Epithelial cell of proximal tubule (primary cell): ENCODE measurements around the gene SELENOV. TPM values are rescaled to one million over a fixed set of nuclear protein-coding genes. Genes with fewer than 3 reads are reported as not detected.

Source experiments
- DNase-seq: peaks from one replicate; pipeline ENCODE4 v3.0.0-alpha.2; 2011; ENCODE audit warnings: low read depth
- H3K4me3 ChIP-seq: 2 replicates; pipeline ENCODE4 v1.5.1; 2011; ENCODE audit warnings: low read depth, mild to moderate bottlenecking, low read length
- CTCF ChIP-seq: conservative IDR thresholded peaks from 2 replicates; pipeline ENCODE4 v1.5.1; 2012; ENCODE audit warnings: low read depth, mild to moderate bottlenecking, low read length
- total RNA-seq: library from RNA; depleted of rRNA; stranded (reverse); fragments of >200 nt; gene quantifications from 2 replicates; pipeline ENCODE4 v1.2.3, GENCODE V29; 2015

SELENOV gene
- total RNA-seq: 0.17 TPM in 1 of 2 replicates, not detected in the other

DNA sequence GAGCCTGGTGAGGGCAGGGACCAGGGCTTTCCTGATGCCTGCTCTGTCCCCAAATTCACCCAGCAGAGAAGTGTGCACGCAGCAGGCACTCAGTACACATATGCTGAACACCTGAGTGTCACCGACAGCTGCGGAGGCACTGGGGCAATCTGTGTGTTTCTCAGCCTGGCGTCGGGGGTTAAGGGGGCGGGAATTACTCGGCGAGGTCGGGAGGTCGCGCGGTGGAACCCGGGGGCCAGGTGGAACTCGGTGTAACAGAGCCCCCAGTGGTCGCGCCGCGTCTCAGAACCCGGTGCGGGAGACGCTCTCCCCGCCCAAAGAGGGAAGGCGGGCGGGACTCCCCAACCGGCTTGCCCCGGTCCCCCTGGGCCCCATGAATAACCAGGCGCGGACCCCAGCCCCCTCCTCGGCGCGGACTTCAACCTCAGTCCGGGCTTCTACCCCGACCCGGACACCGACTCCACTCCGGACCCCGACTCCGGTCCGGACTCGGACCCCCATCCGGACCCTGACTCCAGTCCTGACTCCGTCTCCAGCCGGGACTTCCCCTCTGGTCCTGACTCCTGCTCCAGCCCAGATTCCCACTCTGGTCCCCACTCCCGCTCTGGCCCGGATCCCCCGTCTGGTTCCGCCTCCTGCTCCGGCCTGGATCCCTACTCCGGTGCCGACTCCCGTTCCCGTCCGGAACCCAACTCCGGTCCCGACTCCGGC, at the start of gene SELENOV:
Gene SELENOV (plus strand): TSS at position 300 of the 711 bp plus-strand sequence. CDS start 74 bp downstream, at position 374.
- no peak within 1 kb of the TSS for H3K4me3 ChIP-seq
- no peak for TF ChIP-seq CTCF
- no peak for DNase-seq

DNA sequence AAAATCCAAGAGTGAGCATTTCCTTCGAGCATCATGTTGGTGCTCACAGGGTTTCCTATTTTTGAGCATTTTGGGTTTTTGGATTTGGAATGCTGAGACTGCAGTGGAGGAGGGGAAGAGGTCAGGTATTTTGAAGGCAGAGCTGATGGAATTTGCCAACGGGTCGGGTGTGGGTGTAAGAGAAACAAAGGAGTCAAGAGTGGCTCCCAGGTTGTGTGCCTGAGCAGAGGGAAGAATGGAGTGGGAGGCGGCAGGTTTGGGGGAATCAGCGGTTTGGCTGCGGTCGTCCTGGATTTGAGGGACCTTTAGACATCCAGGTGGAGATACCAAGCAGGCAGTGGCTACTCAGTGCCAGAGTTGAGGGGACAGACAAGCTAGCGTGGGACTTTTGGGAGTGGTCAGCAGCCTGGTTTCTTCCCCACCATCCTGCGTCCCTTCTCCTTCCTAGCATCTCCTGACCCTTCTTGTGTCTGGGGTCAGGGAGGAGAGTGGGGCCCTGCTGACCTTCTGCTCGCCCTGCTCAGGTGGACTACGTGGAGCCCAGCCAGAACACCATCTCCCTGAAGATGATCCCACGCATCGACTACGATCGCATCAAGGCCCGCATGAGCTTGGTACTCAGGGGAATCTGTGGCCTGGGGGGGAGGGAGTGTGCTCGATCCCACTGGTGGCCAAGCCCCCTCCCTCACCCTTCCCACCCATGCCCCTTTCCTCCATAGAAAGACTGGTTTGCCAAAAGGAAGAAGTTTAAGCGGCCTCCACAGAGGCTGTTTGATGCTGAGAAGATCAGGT, 48.8 kb upstream of the SELENOV start:
- no peak overlapping the region for H3K4me3 ChIP-seq
- DNase-seq: no peak
- TF ChIP-seq CTCF: no peak

GRCh38 chr19:39467941-39468340, 47.0 kb upstream of the SELENOV start:
- no peak overlapping the region for H3K4me3 ChIP-seq
- no peak for TF ChIP-seq CTCF
- no peak for DNase-seq

GRCh38 chr19:39469036-39469435, 45.9 kb upstream of the SELENOV start:
- no peak for DNase-seq
- TF ChIP-seq CTCF: no peak
- H3K4me3 ChIP-seq: no peak overlapping the region

- DNase-seq: no peak
- no peak for TF ChIP-seq CTCF
- no peak overlapping the region for H3K4me3 ChIP-seq
Observed at GRCh38 chr19:39469567-39469966, 45.4 kb upstream of the SELENOV start.

- DNase-seq: no peak
- no peak for TF ChIP-seq CTCF
Observed at GRCh38 chr19:39470724-39471339, 44.1 kb upstream of the SELENOV start.

More at GRCh38 chr19:39470724-39471339, 44.1 kb upstream of the SELENOV start:
- no peak overlapping the region for H3K4me3 ChIP-seq
